ENCODE data around the gene ZSCAN5A.
"Not testable (repeated sequence)": the region's sequence is repeated elsewhere in the genome, so short reads cannot be mapped to it uniquely, and the experiment has no call there.

Gene ZSCAN5A

GRCh38 chr19:56197646-56198045 is 117.0 kb downstream of the ZSCAN5A start, which contains the start of gene ZSCAN5B:
TSS of gene ZSCAN5B (minus strand) at chr19:56197783. CDS start at chr19:56193052, 4,731 bp downstream.
- not testable (repeated sequence) for DNase-seq

- no peak for DNase-seq
These were observed 120.5 kb downstream of the ZSCAN5A start for GRCh38 chr19:56193981-56194640.

GRCh38 chr19:56191711-56192110 is 122.9 kb downstream of the ZSCAN5A start:
- no peak for DNase-seq

- DNase-seq: no peak
These were observed 123.5 kb downstream of the ZSCAN5A start for GRCh38 chr19:56191115-56191514.

- no peak for DNase-seq
These were observed 124.9 kb downstream of the ZSCAN5A start for GRCh38 chr19:56189785-56190184.

DNA sequence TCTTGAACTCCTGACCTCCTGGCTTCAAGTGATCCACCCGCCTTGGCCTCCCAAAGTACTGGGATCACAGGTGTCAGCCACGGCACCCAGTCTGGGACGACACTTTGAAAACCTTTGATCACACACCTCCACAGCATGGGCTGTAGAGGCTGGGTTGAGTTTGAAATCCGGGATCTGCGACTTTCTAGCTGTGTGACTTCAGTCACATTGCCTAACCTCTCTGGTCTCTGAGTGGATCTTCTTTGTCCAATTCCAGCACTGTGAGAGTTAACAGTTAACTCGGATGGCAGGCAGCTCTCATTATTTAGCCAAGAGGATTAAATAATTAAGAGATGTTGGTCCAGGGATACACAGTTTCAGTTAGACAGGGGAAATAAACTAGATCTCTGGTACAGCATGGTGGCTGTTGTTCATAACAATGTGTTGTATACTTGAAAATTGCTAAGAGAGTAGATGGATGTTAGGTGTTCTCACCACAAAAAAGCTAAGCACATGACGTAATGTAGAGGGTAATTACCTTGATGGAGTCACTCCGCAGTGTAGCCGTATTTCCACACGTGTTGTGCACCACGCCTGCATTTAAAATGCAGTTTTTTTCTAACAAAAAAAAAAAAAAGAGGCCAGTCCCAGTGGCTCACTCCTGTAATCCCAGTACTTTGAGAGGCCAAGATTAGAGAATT is 136.9 kb downstream of the ZSCAN5A start:
- no peak for DNase-seq

DNA sequence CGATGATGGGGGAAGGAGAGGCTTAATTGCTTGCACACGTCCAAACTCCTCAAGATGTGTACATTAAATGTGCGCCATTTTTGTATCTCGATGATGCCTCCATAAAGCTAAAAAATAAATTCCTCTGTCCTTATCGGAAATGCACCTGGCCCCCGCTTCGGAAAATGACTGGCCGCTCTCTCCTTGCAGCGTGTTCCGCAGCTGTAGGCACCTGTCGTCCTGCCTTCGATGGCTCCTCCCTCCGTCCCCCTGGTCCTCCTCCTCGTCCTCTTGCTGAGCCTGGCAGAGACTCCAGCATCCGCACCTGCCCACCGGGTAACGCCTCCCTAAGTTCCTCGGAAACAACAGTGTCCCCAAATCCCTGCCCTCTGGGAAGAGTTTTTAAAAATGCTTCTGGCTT is 137.8 kb downstream of the ZSCAN5A start:
- no peak for DNase-seq

GRCh38 chr19:56176310-56176709 is 138.3 kb downstream of the ZSCAN5A start:
- DNase-seq: not testable (repeated sequence)

- DNase-seq: not testable (repeated sequence)
These were observed 138.8 kb downstream of the ZSCAN5A start, which contains the start of gene GALP for GRCh38 chr19:56175861-56176307. TSS of gene GALP (plus strand) at chr19:56176008. CDS start at chr19:56177109, 1,101 bp downstream.

- DNase-seq: no peak
These were observed 140.1 kb downstream of the ZSCAN5A start for GRCh38 chr19:56174550-56174949.

DNA sequence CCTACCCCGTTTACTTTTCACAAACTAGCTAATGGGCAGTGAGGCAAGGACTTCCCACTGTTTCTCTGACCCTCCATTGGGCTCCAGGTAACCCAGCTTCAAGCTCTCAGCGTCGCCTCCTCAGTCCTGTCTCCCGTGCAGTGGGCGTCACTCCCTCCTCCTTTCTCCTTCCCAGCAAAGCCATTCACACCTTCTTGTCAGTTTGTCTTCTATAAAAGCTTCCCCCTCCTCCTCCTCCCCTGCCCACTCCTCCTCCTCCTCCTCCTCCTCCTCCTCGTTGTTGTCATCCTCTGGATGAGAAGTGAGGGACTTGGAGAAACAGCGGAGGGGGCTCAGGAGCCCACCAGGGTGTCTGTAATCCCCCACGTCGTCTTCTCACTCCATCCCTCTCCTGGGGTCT is 140.6 kb downstream of the ZSCAN5A start:
- no peak for DNase-seq
